ENCODE results near the gene C5.

DNA sequence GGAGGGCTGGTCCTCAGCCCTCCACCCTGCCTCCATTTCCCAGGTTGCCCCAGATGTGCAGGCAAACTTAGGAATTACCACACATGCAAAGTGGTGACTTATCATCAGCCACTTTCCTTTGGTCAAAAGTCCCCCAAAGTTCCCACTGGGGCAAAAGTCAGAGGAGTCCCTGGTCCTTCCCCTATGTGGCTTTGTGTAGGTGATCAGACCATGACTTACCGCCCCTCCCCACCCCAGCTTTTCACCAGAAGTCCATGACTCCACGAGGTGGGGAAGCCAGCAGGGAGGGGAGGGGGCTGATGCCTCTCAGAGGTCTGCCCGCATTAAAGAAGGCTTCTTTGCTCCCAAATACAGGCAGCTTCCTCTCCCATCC is 129.3 kb downstream of the C5 start:
- TF ChIP-seq, protein P1, sequence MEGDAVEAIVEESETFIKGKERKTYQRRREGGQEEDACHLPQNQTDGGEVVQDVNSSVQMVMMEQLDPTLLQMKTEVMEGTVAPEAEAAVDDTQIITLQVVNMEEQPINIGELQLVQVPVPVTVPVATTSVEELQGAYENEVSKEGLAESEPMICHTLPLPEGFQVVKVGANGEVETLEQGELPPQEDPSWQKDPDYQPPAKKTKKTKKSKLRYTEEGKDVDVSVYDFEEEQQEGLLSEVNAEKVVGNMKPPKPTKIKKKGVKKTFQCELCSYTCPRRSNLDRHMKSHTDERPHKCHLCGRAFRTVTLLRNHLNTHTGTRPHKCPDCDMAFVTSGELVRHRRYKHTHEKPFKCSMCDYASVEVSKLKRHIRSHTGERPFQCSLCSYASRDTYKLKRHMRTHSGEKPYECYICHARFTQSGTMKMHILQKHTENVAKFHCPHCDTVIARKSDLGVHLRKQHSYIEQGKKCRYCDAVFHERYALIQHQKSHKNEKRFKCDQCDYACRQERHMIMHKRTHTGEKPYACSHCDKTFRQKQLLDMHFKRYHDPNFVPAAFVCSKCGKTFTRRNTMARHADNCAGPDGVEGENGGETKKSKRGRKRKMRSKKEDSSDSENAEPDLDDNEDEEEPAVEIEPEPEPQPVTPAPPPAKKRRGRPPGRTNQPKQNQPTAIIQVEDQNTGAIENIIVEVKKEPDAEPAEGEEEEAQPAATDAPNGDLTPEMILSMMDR (IDR thresholded peaks at IDR 0.05 in 2 of 3, conservative IDR thresholded peaks at IDR 0.05 in 1 of 3; ENCODE audit: insufficient read depth in 2 of 3, low read depth in 1 of 3, low read length in 3 of 3), result no peak
- TF ChIP-seq KLF1 (tag; IDR thresholded peaks at IDR 0.05) (no peak), POLR2AphosphoS5 (IDR thresholded peaks at IDR 0.05; ENCODE audit: control insufficient read depth, insufficient read depth, low read depth, low read length) (no peak), SNRNP70 (optimal IDR thresholded peaks at IDR 0.05; ENCODE audit: low read depth, low read length) (no peak), HNRNPK (IDR thresholded peaks at IDR 0.05; ENCODE audit: low read depth, low read length, poor library complexity, severe bottlenecking) (no peak), CEBPB (tag; IDR thresholded peaks at IDR 0.05) (no peak), C11orf30 (IDR thresholded peaks at IDR 0.05; ENCODE audit: low read depth) (no peak), ARNT (IDR thresholded peaks at IDR 0.05) (no peak), FOXA1 (IDR thresholded peaks at IDR 0.05; ENCODE audit: borderline replicate concordance) (no peak), NUFIP1 (IDR thresholded peaks at IDR 0.05; ENCODE audit: partially characterized antibody) (no peak)
- TF ChIP-seq, protein P2, sequence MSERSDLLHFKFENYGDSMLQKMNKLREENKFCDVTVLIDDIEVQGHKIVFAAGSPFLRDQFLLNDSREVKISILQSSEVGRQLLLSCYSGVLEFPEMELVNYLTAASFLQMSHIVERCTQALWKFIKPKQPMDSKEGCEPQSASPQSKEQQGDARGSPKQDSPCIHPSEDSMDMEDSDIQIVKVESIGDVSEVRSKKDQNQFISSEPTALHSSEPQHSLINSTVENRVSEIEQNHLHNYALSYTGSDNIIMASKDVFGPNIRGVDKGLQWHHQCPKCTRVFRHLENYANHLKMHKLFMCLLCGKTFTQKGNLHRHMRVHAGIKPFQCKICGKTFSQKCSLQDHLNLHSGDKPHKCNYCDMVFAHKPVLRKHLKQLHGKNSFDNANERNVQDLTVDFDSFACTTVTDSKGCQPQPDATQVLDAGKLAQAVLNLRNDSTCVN (CRISPR knock-in tag; IDR thresholded peaks at IDR 0.05), result no peak
- TF ChIP-seq, protein P3, sequence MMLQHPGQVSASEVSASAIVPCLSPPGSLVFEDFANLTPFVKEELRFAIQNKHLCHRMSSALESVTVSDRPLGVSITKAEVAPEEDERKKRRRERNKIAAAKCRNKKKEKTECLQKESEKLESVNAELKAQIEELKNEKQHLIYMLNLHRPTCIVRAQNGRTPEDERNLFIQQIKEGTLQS (IDR thresholded peaks at IDR 0.05), result no peak
- TF ChIP-seq, protein P3 (CRISPR knock-in tag; conservative IDR thresholded peaks at IDR 0.05), result no peak
- TF ChIP-seq, protein P4, sequence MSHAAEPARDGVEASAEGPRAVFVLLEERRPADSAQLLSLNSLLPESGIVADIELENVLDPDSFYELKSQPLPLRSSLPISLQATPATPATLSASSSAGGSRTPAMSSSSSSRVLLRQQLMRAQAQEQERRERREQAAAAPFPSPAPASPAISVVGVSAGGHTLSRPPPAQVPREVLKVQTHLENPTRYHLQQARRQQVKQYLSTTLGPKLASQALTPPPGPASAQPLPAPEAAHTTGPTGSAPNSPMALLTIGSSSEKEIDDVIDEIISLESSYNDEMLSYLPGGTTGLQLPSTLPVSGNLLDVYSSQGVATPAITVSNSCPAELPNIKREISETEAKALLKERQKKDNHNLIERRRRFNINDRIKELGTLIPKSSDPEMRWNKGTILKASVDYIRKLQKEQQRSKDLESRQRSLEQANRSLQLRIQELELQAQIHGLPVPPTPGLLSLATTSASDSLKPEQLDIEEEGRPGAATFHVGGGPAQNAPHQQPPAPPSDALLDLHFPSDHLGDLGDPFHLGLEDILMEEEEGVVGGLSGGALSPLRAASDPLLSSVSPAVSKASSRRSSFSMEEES (CRISPR knock-in tag; IDR thresholded peaks at IDR 0.05), result no peak
